K562 (cell line): ENCODE data around the gene SMURF1. TPM values are rescaled to one million over a fixed set of nuclear protein-coding genes. Genes with fewer than 3 reads are reported as not detected.
"Not testable (repeated sequence)": the region's sequence is repeated elsewhere in the genome, so short reads cannot be mapped to it uniquely, and the experiment has no call there.

Experiments used
- ATAC-seq: fragments of 200-7000 bp; cut with Tn5 transposase; 3 replicates; pipeline ENCODE4 v1.9.1; 2020; ENCODE audit warnings: moderate library complexity
- BruUV-seq: library from RNA; stranded (reverse); fragments of 400-500 nt; replicated peaks from 2 replicates; lab custom pipeline; 2021; lab: Mats Ljungman, UMichigan
- CTCF ChIA-PET: fragments of 300-600 bp; formaldehyde crosslinking; extraction: SDS; loops from one replicate; lab custom pipeline; 2021; ENCODE audit warnings: low intra/inter-chr PET ratio; lab: Yijun Ruan, JAX
- POLR2A ChIA-PET: fragments of 300-600, 350-650 bp; sonication (Branson Sonifier 250); formaldehyde crosslinking; extraction: SDS; loops from one replicate; lab custom pipeline; 2021; ENCODE audit warnings: antibody characterized with exemption, inconsistent platforms; lab: Yijun Ruan, JAX
- DNase-seq, 4 experiments: peaks; one replicate each; pipeline versions ENCODE4 v3.0.0 to v3.0.0-alpha.2; 2011 to 2018; ENCODE audit warnings: low spot score in 3 of 4, mixed read lengths in 3 of 4; ENCODE audit errors: extremely low read depth in 1 of 4
- FAIRE-seq: peaks from 2 replicates; lab custom pipeline; 2011; peaks lifted over from hg19 to GRCh38; lab: Jason Lieb, UNC
- H2AFZ ChIP-seq: 2 replicates; pipeline ENCODE4 v1.6.0; 2011; ENCODE audit warnings: low read depth, low read length, control low read depth, inconsistent platforms
- H3K27ac ChIP-seq: fragments of 200-600 bp; 3 replicates; pipeline ENCODE4 v1.8.0; 2011; ENCODE audit warnings: low read depth, mild to moderate bottlenecking, control low read depth, inconsistent platforms, low read length, moderate library complexity, mixed read lengths; ENCODE audit errors: extremely low read depth
- H3K27me3 ChIP-seq, 2 experiments: fragments of 300-600 bp in 1 of 2; 2 replicates in 1 of 2; 3 replicates in 1 of 2; pipeline versions ENCODE4 v1.6.0 to v1.8.0; 2011; ENCODE audit warnings: inconsistent platforms in 2 of 2, low read length in 2 of 2, mild to moderate bottlenecking in 1 of 2, mixed read lengths in 1 of 2, moderate library complexity in 1 of 2; ENCODE audit not compliant: control insufficient read depth in 2 of 2, insufficient read depth in 2 of 2
- H3K36me3 ChIP-seq: fragments of 300-600 bp; 3 replicates; pipeline ENCODE4 v1.8.0; 2011; ENCODE audit warnings: mild to moderate bottlenecking, low read length, inconsistent platforms; ENCODE audit not compliant: control insufficient read depth, insufficient read depth
- H3K4me1 ChIP-seq, 2 experiments: fragments of 200-600 bp in 1 of 2; replicated peaks in 1 of 2; 2 replicates in 1 of 2; 3 replicates in 1 of 2; pipeline versions ENCODE4 v1.5.1 to v1.8.0; 2011; ENCODE audit warnings: inconsistent platforms in 2 of 2, low read length in 2 of 2, mild to moderate bottlenecking in 1 of 2, mixed read lengths in 1 of 2, moderate library complexity in 1 of 2; ENCODE audit not compliant: control insufficient read depth in 2 of 2, insufficient read depth in 2 of 2
- H3K4me2 ChIP-seq: 2 replicates; pipeline ENCODE4 v1.6.1; 2011; ENCODE audit warnings: low read length, control low read depth, inconsistent platforms, mixed read lengths; ENCODE audit not compliant: insufficient read depth
- H3K4me3 ChIP-seq: fragments of 200-600 bp; sonication (generic), shearing (Covaris generic); 2 replicates; pipeline ENCODE4 v1.5.1; 2016; ENCODE audit warnings: control low read depth, inconsistent platforms
- H3K79me2 ChIP-seq: fragments of 200-600 bp; 3 replicates; pipeline ENCODE4 v1.8.0; 2011; ENCODE audit warnings: low read length, inconsistent platforms; ENCODE audit not compliant: control insufficient read depth, insufficient read depth
- H3K9ac ChIP-seq, 2 experiments: 2 replicates each; pipeline versions ENCODE4 v1.6.0 to v1.6.1; 2011; ENCODE audit warnings: low read depth in 2 of 2, low read length in 2 of 2, control low read depth in 1 of 2, inconsistent platforms in 1 of 2, mild to moderate bottlenecking in 1 of 2, mixed read lengths in 1 of 2; ENCODE audit not compliant: insufficient read depth in 1 of 2
- H3K9me1 ChIP-seq: one replicate; pipeline ENCODE4 v1.6.0; 2011; ENCODE audit warnings: inconsistent platforms, mild to moderate bottlenecking, low read length, moderate library complexity; ENCODE audit not compliant: control insufficient read depth, insufficient read depth
- H3K9me3 ChIP-seq: replicated peaks from 2 replicates; pipeline ENCODE4 v1.5.1; 2011; ENCODE audit warnings: low read depth, low read length, inconsistent platforms; ENCODE audit not compliant: control insufficient read depth, insufficient read depth
- H4K20me1 ChIP-seq: replicated peaks from 2 replicates; pipeline ENCODE4 v1.6.1; 2011; ENCODE audit warnings: low read length, inconsistent platforms, mixed read lengths; ENCODE audit not compliant: control insufficient read depth, insufficient read depth
- ARID3A ChIP-seq: IDR thresholded peaks from 2 replicates; pipeline ENCODE4 v1.6.1; 2012; ENCODE audit warnings: low read depth, low read length, improper control_type of control experiment, borderline replicate concordance
- HMG20A ChIP-seq: fragments of 450-650 bp; formaldehyde crosslinking; conservative IDR thresholded peaks from 2 replicates; pipeline ENCODE4 v1.4.0; 2020; ENCODE audit warnings: mild to moderate bottlenecking, mixed read lengths
- PHF20 ChIP-seq: fragments of 450-650 bp; IDR thresholded peaks from 2 replicates; pipeline ENCODE4 v1.6.1; 2018; ENCODE audit not compliant: partially characterized antibody
- SMC3 ChIP-seq: conservative IDR thresholded peaks from 2 replicates; pipeline ENCODE4 v1.6.1; 2011; ENCODE audit warnings: low read depth, low read length, improper control_type of control experiment; ENCODE audit not compliant: insufficient read depth
- ZC3H8 ChIP-seq: fragments of 450-650 bp; IDR thresholded peaks from 2 replicates; pipeline ENCODE4 v1.6.1; 2017
- ZNF518B ChIP-seq: fragments of 250-450 bp; sonication (Bioruptor Pico); IDR thresholded peaks from 2 replicates; pipeline ENCODE4 v1.5.0; 2021; ENCODE audit warnings: mild to moderate bottlenecking, moderate library complexity
- ZNF639 ChIP-seq, 2 experiments: fragments of 200-800 bp in 1 of 2; sonication (Bioruptor generic) in 1 of 2; sonication (generic) in 1 of 2; formaldehyde crosslinking in 1 of 2; IDR thresholded peaks in 1 of 2; conservative IDR thresholded peaks in 1 of 2; 2 replicates each; pipeline versions ENCODE4 v1.5.0 to v1.6.1; 2016 to 2020; ENCODE audit warnings: missing compliant biosample characterization in 1 of 2, missing genetic modification characterization in 1 of 2, missing genetic modification reagents in 1 of 2
- WGBS: fragments of 100-300 bp; shearing (Covaris generic); methylation state at CpG from one replicate; pipeline ENCODE4 v1.1.6; 2016; ENCODE audit warnings: low coverage, mixed read lengths; ENCODE audit not compliant: insufficient coverage; ENCODE audit errors: missing lambda C conversion rate; 5-methylcytosine and 5-hydroxymethylcytosine counted together
- in situ Hi-C: fragments of 300-500 bp; cut with MboI; formaldehyde crosslinking; loops from 4 replicates; pipeline ENCODE4 v1.15.0; 2018; ENCODE audit warnings: inconsistent platforms, mixed read lengths
- intact Hi-C: fragments of 100-400 bp; cut with micrococcal nuclease; formaldehyde crosslinking; loops from 2 replicates; pipeline ENCODE4 v1.14.2; 2022
- polyA plus RNA-seq, 8 experiments: library from polyadenylated mRNA; depleted of rRNA in 4 of 8; stranded (reverse) in 5 of 8; unstranded in 3 of 8; fragments of >200 nt; fragmentation: Nextera tagmentation in 2 of 8; fragmentation: Illumina TruSeq in 1 of 8; extraction: Ambion mirVana in 2 of 8; extraction: Trizol in 1 of 8; gene quantifications; 2 replicates each; pipeline versions ENCODE4 v1.2.1 to v1.2.3, GENCODE V29; 2011 to 2014; ENCODE audit warnings: inconsistent platforms in 1 of 8, missing spikeins in 1 of 8
- total RNA-seq, 7 experiments: library from RNA; depleted of rRNA in 6 of 7; stranded (reverse); fragments of >200 nt in 6 of 7; fragmentation: Illumina TruSeq in 2 of 7; extraction: Trizol in 2 of 7; gene quantifications; 2 replicates each; pipeline versions ENCODE4 v1.2.1 to v1.2.3, GENCODE V29; 2011 to 2021; ENCODE audit warnings: low replicate concordance in 1 of 7
- TF ChIP-seq, protein P1 (sequence below): fragments of 250-450 bp; sonication (Bioruptor Pico); IDR thresholded peaks from 2 replicates; pipeline ENCODE4 v1.8.0; 2021; ENCODE audit warnings: mild to moderate bottlenecking, moderate library complexity
- TF ChIP-seq, protein P2 (sequence below): sonication (generic); formaldehyde crosslinking; IDR thresholded peaks from 2 replicates; pipeline ENCODE4 v1.8.1; 2023; ENCODE audit warnings: mild to moderate bottlenecking, missing genetic modification reagents

Gene SMURF1
- total and polyA plus RNA-seq, 9 of the 15 experiments (the other 6 are each of a cell fraction or from before 2014, with no cell fraction given): 1.0 to 20.1 (median 12.6) TPM

DNA sequence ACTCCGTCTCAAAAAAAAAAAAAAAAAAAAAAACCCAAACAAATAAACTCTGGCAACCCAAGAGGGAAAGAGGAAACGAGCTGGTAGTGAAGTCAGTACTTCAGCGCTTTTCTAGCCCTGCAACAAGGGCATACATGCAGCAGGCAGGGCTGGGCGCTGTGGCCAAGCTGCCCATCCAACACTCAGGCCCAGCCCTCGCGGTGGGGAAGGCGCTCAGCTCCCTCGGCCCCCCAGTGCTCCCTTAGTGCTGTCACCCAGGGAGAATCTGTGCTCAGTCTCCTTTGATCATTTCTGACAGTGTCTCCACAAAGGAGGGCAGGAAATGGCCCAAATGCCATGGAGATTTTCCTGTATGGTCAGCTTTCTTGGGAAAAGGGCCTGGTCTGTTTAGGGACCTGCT lies 97.2 kb downstream of the SMURF1 start (continued):
- no peak for TF ChIP-seq HMG20A (CRISPR knock-in tag)
- TF ChIP-seq ZNF639 (CRISPR knock-in tag; conservative IDR thresholded peaks at IDR 0.05 in 1 of 2, IDR thresholded peaks at IDR 0.05 in 1 of 2): no peak
- no peak for TF ChIP-seq ZC3H8
- no peak for TF ChIP-seq ARID3A
- TF ChIP-seq PHF20: no peak
- TF ChIP-seq, protein P1, sequence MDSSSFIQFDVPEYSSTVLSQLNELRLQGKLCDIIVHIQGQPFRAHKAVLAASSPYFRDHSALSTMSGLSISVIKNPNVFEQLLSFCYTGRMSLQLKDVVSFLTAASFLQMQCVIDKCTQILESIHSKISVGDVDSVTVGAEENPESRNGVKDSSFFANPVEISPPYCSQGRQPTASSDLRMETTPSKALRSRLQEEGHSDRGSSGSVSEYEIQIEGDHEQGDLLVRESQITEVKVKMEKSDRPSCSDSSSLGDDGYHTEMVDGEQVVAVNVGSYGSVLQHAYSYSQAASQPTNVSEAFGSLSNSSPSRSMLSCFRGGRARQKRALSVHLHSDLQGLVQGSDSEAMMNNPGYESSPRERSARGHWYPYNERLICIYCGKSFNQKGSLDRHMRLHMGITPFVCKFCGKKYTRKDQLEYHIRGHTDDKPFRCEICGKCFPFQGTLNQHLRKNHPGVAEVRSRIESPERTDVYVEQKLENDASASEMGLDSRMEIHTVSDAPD (CRISPR knock-in tag): no peak
- no peak for TF ChIP-seq ZNF518B (CRISPR knock-in tag)
- no peak for TF ChIP-seq SMC3
- TF ChIP-seq, protein P2, sequence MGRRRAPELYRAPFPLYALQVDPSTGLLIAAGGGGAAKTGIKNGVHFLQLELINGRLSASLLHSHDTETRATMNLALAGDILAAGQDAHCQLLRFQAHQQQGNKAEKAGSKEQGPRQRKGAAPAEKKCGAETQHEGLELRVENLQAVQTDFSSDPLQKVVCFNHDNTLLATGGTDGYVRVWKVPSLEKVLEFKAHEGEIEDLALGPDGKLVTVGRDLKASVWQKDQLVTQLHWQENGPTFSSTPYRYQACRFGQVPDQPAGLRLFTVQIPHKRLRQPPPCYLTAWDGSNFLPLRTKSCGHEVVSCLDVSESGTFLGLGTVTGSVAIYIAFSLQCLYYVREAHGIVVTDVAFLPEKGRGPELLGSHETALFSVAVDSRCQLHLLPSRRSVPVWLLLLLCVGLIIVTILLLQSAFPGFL: no peak

DNA sequence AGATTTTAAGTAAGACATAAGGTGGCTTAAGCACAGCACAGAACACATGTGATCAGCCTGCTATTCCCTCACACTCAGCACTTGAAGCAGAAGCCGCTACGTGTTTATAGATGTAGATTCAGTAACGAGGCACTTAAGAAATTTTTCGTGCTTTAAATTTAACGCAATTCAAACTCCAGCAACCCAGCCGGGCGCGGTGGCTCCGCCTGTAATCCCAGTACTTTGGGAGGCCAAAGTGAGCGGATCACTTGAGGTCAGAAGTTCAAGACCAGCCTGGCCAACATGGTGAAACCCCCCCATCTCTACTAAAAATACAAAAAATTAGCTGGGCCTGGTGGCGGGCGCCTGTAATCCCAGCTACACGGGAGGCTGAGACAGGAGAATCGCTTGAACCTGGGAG lies 97.6 kb downstream of the SMURF1 start:
- DNase-seq, in situ Hi-C loops, FAIRE-seq, H3K4me3 ChIP-seq, intact Hi-C loops, ATAC-seq, H3K9me1 ChIP-seq, H3K27ac ChIP-seq, H3K4me2 ChIP-seq, H3K9ac ChIP-seq, H4K20me1 ChIP-seq, BruUV-seq, H3K4me1 ChIP-seq, H3K27me3 ChIP-seq, CTCF ChIA-PET, H2AFZ ChIP-seq, POLR2A ChIA-PET, H3K9me3 ChIP-seq, H3K79me2 ChIP-seq: not testable (repeated sequence)
- WGBS: 87% methylated on average over 14 of the region's 14 CpGs
- peaks cover 84% of the 10 kb centered on the region for H3K36me3 ChIP-seq
